Measurements from ENCODE around the gene MORC3. TPM values are rescaled to one million over a fixed set of nuclear protein-coding genes. Genes with fewer than 3 reads are reported as not detected.

Gene MORC3
- total and polyA plus RNA-seq, 9 of the 15 experiments (the other 6 are each of a cell fraction or from before 2014, with no cell fraction given), result 12.7 to 53.7 (median 36.0) TPM

DNA sequence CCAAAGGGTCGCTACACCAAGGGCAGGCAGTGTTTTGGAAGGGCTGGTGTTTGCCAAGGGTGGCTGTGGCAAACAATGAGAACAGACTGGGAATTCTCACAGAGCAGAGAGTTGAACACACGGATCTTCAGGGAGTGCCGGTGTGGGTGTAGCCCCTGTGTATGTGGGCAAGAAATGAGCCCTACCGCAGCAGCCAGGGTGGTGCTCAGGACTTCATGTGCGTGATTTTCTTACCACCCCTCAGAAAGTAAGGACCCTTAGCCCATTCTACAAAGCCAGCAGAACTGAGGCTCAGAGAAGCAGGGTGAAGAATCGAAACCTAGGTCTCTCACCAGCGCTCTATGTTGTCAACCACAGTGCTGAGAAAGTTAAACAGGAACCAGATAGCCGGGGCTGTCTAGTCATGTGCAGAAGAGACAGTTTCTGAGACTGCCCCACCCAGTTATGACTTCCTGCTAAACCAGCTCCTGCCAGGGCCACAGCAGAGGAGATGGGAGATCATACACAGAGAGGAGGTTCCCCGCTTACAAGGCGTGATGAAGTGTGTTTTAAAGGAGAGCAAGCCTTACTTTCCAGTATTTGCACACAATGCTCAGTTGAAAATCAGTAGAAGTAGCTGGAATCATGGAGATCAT is 21.9 kb upstream of the MORC3 start (continued):
- TF ChIP-seq, protein P1, sequence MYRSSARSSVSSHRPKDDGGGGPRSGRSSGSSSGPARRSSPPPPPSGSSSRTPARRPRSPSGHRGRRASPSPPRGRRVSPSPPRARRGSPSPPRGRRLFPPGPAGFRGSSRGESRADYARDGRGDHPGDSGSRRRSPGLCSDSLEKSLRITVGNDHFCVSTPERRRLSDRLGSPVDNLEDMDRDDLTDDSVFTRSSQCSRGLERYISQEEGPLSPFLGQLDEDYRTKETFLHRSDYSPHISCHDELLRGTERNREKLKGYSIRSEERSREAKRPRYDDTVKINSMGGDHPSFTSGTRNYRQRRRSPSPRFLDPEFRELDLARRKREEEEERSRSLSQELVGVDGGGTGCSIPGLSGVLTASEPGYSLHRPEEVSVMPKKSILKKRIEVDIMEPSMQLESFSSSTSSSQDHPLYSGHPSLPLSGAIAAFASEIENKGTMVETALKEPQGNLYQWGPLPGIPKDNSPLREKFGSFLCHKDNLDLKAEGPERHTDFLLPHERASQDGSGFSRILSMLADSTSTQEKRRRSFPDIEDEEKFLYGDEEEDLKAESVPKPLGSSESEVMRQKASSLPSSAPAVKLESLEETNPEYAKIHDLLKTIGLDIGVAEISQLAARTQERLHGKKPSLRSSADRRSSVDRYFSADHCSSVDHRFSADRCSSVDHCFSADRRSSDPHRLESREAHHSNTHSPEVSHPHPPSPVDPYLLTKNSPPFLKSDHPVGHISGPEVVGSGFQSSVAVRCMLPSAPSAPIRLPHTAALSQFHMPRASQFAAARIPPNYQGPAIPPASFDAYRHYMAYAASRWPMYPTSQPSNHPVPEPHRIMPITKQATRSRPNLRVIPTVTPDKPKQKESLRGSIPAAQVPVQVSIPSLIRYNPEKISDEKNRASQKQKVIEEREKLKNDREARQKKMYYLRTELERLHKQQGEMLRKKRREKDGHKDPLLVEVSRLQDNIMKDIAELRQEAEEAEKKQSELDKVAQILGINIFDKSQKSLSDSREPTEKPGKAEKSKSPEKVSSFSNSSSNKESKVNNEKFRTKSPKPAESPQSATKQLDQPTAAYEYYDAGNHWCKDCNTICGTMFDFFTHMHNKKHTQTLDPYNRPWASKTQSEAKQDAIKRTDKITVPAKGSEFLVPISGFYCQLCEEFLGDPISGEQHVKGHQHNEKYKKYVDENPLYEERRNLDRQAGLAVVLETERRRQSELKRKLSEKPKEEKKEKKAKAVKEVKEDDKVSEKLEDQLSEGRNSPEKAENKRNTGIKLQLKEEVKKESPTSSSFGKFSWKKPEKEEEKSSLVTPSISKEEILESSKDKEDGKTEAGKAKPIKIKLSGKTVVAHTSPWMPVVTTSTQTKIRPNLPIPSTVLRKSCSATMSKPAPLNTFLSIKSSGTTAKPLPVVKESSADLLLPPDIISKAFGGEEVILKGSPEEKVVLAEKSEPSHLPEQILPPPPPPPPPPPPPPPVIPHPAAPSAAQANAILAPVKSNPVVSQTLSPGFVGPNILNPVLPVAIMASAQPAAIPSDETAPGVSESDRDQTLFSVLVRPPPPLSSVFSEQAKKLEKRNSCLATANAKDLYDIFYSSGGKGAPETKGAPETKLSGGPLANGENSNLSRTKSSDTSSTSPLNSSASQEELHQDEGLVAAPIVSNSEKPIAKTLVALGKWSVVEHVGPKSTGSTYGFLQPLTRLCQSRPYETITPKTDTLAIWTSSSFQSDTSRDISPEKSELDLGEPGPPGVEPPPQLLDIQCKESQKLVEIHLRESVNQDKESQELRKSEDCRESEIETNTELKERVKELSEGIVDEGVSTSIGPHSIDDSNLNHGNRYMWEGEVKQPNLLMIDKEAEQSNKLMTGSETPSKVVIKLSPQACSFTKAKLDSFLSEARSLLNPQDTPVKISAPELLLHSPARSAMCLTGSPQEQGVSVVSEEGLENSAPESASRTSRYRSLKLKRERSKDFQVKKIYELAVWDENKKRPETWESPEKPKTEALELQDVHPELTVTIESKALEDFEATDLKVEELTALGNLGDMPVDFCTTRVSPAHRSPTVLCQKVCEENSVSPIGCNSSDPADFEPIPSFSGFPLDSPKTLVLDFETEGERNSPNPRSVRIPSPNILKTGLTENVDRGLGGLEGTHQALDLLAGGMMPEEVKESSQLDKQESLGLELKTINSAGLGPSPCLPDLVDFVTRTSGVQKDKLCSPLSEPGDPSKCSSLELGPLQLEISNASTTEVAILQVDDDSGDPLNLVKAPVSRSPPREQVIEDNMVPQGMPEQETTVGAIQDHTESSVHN (IDR thresholded peaks at IDR 0.05; ENCODE audit: borderline replicate concordance in 1 of 2, low read depth in 1 of 2), result no peak
- TF ChIP-seq NR2C2 (CRISPR knock-in tag; IDR thresholded peaks at IDR 0.05), result no peak
- peak; percentile 35; the same call in 1 of the 2 replicates for TF ChIP-seq NR2C2 (tag; IDR thresholded peaks at IDR 0.05)
- no peak for TF ChIP-seq ZFP36 (IDR thresholded peaks at IDR 0.05; ENCODE audit: low read depth, low read length, partially characterized antibody)
- TF ChIP-seq, protein P2, sequence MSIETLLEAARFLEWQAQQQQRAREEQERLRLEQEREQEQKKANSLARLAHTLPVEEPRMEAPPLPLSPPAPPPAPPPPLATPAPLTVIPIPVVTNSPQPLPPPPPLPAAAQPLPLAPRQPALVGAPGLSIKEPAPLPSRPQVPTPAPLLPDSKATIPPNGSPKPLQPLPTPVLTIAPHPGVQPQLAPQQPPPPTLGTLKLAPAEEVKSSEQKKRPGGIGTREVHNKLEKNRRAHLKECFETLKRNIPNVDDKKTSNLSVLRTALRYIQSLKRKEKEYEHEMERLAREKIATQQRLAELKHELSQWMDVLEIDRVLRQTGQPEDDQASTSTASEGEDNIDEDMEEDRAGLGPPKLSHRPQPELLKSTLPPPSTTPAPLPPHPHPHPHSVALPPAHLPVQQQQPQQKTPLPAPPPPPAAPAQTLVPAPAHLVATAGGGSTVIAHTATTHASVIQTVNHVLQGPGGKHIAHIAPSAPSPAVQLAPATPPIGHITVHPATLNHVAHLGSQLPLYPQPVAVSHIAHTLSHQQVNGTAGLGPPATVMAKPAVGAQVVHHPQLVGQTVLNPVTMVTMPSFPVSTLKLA (conservative IDR thresholded peaks at IDR 0.05), result 0 out of 4 replicates have a peak, but pooled peaks of 1 of the 2 experiments have one; percentile 43
- TF ChIP-seq HNRNPH1 (optimal IDR thresholded peaks at IDR 0.05; ENCODE audit: low read depth, low read length), result no peak
- no peak for TF ChIP-seq TAL1 (IDR thresholded peaks at IDR 0.05)
- TF ChIP-seq ZEB2 (IDR thresholded peaks at IDR 0.05), result no peak
- TF ChIP-seq, protein P3, sequence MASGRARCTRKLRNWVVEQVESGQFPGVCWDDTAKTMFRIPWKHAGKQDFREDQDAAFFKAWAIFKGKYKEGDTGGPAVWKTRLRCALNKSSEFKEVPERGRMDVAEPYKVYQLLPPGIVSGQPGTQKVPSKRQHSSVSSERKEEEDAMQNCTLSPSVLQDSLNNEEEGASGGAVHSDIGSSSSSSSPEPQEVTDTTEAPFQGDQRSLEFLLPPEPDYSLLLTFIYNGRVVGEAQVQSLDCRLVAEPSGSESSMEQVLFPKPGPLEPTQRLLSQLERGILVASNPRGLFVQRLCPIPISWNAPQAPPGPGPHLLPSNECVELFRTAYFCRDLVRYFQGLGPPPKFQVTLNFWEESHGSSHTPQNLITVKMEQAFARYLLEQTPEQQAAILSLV (tag; IDR thresholded peaks at IDR 0.05), result no peak
- no peak for TF ChIP-seq YBX1 (IDR thresholded peaks at IDR 0.05)
- no peak for TF ChIP-seq SMAD2 (IDR thresholded peaks at IDR 0.05; ENCODE audit: low read depth, low read length)
- TF ChIP-seq MED1 (CRISPR knock-in tag; IDR thresholded peaks at IDR 0.05; ENCODE audit: borderline replicate concordance), result no peak
- no peak for TF ChIP-seq ZFPM2 (CRISPR knock-in tag; IDR thresholded peaks at IDR 0.05)
- no peak for TF ChIP-seq ZBTB7A (IDR thresholded peaks at IDR 0.05; ENCODE audit: borderline replicate concordance, control insufficient read depth, low read depth, low read length)
- TF ChIP-seq OTX1 (CRISPR knock-in tag; IDR thresholded peaks at IDR 0.05), result no peak
- no peak for TF ChIP-seq CHD4 (IDR thresholded peaks at IDR 0.05; ENCODE audit: insufficient read depth, insufficient replicate concordance, low read depth, low read length, poor library complexity, severe bottlenecking)
- no peak for TF ChIP-seq ZNF551 (CRISPR knock-in tag; IDR thresholded peaks at IDR 0.05)
